Measurements from ENCODE around the gene MMRN1. TPM values are rescaled to one million over a fixed set of nuclear protein-coding genes. Genes with fewer than 3 reads are reported as not detected.

The MMRN1 gene
- total RNA-seq, 1 donor from 2014 or later: not detected

GRCh38 chr4:89922848-89923416, 28.3 kb downstream of the MMRN1 start:
- Mint-ChIP-seq H3K36me3 (ENCODE audit: low read depth) (no peaks in the 10 kb centered on the region), H3K4me3 (ENCODE audit: low read depth) (no peak overlapping the region), H3K27ac (no peak overlapping the region), H3K4me1 (ENCODE audit: low read depth) (no peaks in the 10 kb centered on the region), H3K27me3 (ENCODE audit: low read depth) (peaks cover 10% of the 10 kb centered on the region), H3K9me3 (no peaks in the 10 kb centered on the region)
- intact Hi-C loops (cut with micrococcal nuclease): no loop called here
- DNase-seq (ENCODE audit: low spot score): no peak

GRCh38 chr4:89928838-89929237, 34.2 kb downstream of the MMRN1 start:
- Mint-ChIP-seq H3K27ac (no peak overlapping the region), H3K27me3 (ENCODE audit: low read depth) (no peaks in the 10 kb centered on the region), H3K4me3 (ENCODE audit: low read depth) (no peak overlapping the region), H3K36me3 (ENCODE audit: low read depth) (no peaks in the 10 kb centered on the region), H3K9me3 (no peaks in the 10 kb centered on the region), H3K4me1 (ENCODE audit: low read depth) (peaks cover 11% of the 10 kb centered on the region)
- DNase-seq (ENCODE audit: low spot score): no peak
- intact Hi-C loops (cut with micrococcal nuclease): no loop called here

DNA sequence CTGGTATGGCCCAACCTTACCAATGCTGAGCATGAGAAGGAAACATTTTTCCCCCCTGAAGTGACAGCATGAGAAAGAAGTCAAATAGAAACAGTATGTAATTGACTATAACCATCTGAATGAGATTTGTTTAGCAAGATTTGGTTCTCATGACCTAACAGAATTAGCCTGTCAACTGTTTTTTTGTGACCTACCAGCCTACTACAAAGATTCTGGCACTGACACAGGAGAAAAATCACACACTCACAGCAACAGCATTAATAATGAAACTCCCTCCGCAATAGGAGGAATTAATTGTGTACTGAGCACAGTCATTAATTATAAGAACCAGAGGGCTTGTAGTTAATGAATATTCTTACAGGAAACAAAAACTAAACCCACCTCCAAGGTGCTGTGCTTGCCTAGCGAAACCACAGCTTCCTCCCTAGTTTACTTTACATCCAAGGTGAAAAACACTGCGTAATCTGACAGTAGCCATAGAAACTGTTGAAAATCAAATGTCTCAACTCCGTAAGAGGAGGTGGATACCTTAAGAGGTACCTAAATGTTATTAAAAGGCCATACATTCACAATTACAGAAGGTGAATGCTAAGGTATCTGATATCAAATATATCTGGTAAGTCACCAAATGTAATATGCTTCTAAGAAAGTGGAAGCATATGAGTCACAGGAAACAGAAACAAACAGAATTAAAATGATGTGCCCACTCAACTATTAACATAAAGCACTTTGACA, 34.9 kb downstream of the MMRN1 start:
- Mint-ChIP-seq H3K4me3 (ENCODE audit: low read depth) (no peak overlapping the region), H3K9me3 (no peaks in the 10 kb centered on the region), H3K4me1 (ENCODE audit: low read depth) (peaks cover 11% of the 10 kb centered on the region)

GRCh38 chr4:89939546-89939945, 44.9 kb downstream of the MMRN1 start:
- no peak for DNase-seq (ENCODE audit: low spot score)
- intact Hi-C loops (cut with micrococcal nuclease): no loop called here
- H3K4me3 Mint-ChIP-seq (ENCODE audit: low read depth): no peak overlapping the region
- H3K27me3 Mint-ChIP-seq (ENCODE audit: low read depth): no peaks in the 10 kb centered on the region
- H3K27ac Mint-ChIP-seq: no peak overlapping the region
- H3K9me3 Mint-ChIP-seq: no peaks in the 10 kb centered on the region
- H3K4me1 Mint-ChIP-seq (ENCODE audit: low read depth): no peaks in the 10 kb centered on the region
- no peaks in the 10 kb centered on the region for H3K36me3 Mint-ChIP-seq (ENCODE audit: low read depth)

More for the DNA sequence above, 34.9 kb downstream of the MMRN1 start:
- Mint-ChIP-seq H3K27ac (no peak overlapping the region), H3K36me3 (ENCODE audit: low read depth) (no peaks in the 10 kb centered on the region), H3K27me3 (ENCODE audit: low read depth) (no peaks in the 10 kb centered on the region)
- no peak for DNase-seq (ENCODE audit: low spot score)
- intact Hi-C loops (cut with micrococcal nuclease): no loop called here

DNA sequence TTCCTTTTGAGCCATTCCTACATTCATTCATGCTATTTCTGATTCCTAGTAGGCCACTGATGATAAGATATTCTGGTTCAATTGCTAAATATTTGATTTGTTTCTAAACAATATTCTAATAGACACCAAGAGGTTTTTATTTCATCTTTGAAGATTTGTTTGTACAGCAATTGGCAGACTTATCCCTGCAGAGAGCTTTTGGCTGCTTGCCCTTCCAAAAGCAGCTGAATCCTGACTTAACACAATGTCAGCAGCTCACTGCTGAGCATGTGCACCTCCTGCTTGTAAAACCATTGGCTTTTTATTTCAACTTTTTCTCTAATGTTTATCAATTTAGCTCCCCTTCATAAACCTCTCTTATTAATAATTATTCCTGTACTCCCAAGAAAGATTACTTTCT, 45.3 kb downstream of the MMRN1 start:
- Mint-ChIP-seq H3K36me3 (ENCODE audit: low read depth) (no peaks in the 10 kb centered on the region), H3K27ac (no peak overlapping the region), H3K4me1 (ENCODE audit: low read depth) (no peaks in the 10 kb centered on the region), H3K27me3 (ENCODE audit: low read depth) (no peaks in the 10 kb centered on the region), H3K4me3 (ENCODE audit: low read depth) (no peak overlapping the region), H3K9me3 (no peaks in the 10 kb centered on the region)
- no peak for DNase-seq (ENCODE audit: low spot score)
- intact Hi-C loops (cut with micrococcal nuclease): no loop called here

- no peak overlapping the region for H3K4me3 Mint-ChIP-seq (ENCODE audit: low read depth)
- intact Hi-C loops (cut with micrococcal nuclease): no loop called here
- no peak overlapping the region for H3K27ac Mint-ChIP-seq
- H3K4me1 Mint-ChIP-seq (ENCODE audit: low read depth): no peaks in the 10 kb centered on the region
- H3K9me3 Mint-ChIP-seq: no peaks in the 10 kb centered on the region
- no peaks in the 10 kb centered on the region for H3K27me3 Mint-ChIP-seq (ENCODE audit: low read depth)
- no peak for DNase-seq (ENCODE audit: low spot score)
- no peaks in the 10 kb centered on the region for H3K36me3 Mint-ChIP-seq (ENCODE audit: low read depth)
Observed at GRCh38 chr4:89942811-89943210, 48.2 kb downstream of the MMRN1 start.

DNA sequence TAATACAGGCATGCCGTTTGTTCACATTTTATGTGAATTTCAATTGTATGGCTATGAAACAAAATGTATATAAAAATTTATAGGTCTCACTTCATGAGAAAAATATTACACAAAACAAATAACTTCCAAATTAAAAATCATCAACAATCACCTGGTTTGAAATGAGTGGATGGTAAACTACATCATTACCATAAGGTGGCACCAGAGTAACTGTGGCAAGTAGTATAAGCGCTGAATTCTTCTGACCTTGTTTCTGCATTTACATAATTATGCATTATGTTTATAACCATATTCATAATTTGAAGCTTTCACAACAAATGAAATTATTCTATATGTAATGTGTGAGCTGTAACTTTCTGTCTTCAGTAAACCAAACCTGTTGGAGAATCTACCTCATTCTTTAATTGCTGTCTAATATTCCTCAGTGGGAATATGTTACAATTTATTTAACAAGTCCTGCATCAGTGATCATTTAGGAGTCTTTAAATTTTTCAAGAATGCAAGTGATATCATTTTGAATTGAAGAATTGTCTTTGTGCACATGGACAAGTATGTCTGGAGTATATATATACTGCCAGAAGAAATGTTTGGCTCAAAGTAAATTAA, 55.2 kb downstream of the MMRN1 start:
- no peaks in the 10 kb centered on the region for H3K4me1 Mint-ChIP-seq (ENCODE audit: low read depth)
- H3K27ac Mint-ChIP-seq: no peak overlapping the region
- H3K27me3 Mint-ChIP-seq (ENCODE audit: low read depth): no peaks in the 10 kb centered on the region
- H3K9me3 Mint-ChIP-seq: no peaks in the 10 kb centered on the region
- intact Hi-C loops (cut with micrococcal nuclease): no loop called here
- H3K36me3 Mint-ChIP-seq (ENCODE audit: low read depth): no peaks in the 10 kb centered on the region
- H3K4me3 Mint-ChIP-seq (ENCODE audit: low read depth): no peak overlapping the region
- no peak for DNase-seq (ENCODE audit: low spot score)

DNA sequence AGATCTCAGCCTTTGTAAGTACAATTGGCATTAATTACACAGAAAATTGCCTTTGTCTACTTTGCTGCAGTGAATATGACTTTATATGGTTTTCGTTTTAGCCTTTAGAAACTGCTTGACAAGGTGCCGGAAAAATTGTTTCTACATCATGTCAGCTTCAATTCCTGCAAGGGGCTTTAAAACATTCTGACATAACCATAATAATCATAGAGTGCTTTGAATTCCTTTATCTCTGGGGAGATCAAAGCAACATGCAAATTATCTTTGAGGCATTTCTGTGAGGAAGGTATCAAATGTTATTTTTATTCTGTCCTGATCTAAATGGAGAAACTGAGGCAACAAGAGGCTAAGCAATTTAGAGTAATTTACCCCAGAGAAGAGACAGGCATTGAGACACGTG, 57.8 kb downstream of the MMRN1 start:
- no peaks in the 10 kb centered on the region for H3K9me3 Mint-ChIP-seq
- H3K4me1 Mint-ChIP-seq (ENCODE audit: low read depth): no peaks in the 10 kb centered on the region
- no peaks in the 10 kb centered on the region for H3K36me3 Mint-ChIP-seq (ENCODE audit: low read depth)
- peaks cover 2% of the 10 kb centered on the region for H3K27me3 Mint-ChIP-seq (ENCODE audit: low read depth)
- no peak for DNase-seq (ENCODE audit: low spot score)
- no peak overlapping the region for H3K27ac Mint-ChIP-seq
- H3K4me3 Mint-ChIP-seq (ENCODE audit: low read depth): no peak overlapping the region
- intact Hi-C loops (cut with micrococcal nuclease): no loop called here

DNA sequence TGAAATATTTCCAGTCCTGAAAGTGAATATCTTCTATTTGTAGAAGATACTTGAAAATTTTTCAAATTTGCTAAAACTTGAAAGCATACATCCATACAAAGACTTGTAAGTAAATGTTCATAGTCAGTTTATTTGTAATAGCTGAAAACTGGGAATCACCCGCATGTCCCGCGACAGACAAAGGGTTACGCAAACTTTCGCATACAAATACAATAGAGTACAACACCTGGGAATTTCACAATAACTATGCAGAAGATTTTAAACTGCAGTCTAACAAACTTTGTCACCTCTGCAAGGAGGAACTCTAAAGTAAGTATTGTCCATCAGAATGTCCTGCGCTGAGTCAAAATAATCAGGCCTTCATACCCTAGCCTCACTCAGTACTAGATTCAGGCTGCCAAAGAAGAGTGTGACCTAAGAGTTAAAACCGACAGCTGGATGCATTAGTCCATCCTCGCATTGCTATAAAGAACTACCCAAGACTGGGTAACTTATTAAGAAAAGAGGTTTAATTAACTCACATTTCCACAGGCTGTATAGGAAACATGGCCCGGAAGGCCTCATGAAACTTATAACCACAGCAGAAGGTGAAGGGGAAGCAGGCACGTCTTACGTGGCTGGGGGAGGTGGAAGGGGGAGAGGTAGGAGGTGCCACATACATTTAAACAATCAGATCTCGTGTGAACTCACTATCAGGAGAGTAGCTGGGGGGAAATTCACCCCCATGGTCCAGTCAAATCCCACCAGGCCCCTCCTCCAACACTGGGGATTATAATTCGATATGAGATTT, 60.4 kb downstream of the MMRN1 start:
- peaks cover 5% of the 10 kb centered on the region for H3K27me3 Mint-ChIP-seq (ENCODE audit: low read depth)
- no peaks in the 10 kb centered on the region for H3K9me3 Mint-ChIP-seq
- H3K36me3 Mint-ChIP-seq (ENCODE audit: low read depth): no peaks in the 10 kb centered on the region
- no peak overlapping the region for H3K4me3 Mint-ChIP-seq (ENCODE audit: low read depth)
- intact Hi-C loops (cut with micrococcal nuclease): no loop called here
- H3K4me1 Mint-ChIP-seq (ENCODE audit: low read depth): no peaks in the 10 kb centered on the region
- DNase-seq (ENCODE audit: low spot score): no peak
- H3K27ac Mint-ChIP-seq: no peak overlapping the region

GRCh38 chr4:89957046-89957926, 62.6 kb downstream of the MMRN1 start:
- no peak for DNase-seq (ENCODE audit: low spot score)
- Mint-ChIP-seq H3K27ac (no peak overlapping the region), H3K9me3 (no peaks in the 10 kb centered on the region), H3K4me1 (ENCODE audit: low read depth) (no peaks in the 10 kb centered on the region), H3K4me3 (ENCODE audit: low read depth) (no peak overlapping the region), H3K36me3 (ENCODE audit: low read depth) (no peaks in the 10 kb centered on the region), H3K27me3 (ENCODE audit: low read depth) (peaks cover 5% of the 10 kb centered on the region)
- intact Hi-C loops (cut with micrococcal nuclease): no loop called here

GRCh38 chr4:89981789-89982334, 87.2 kb downstream of the MMRN1 start:
- Mint-ChIP-seq H3K27ac (no peak overlapping the region), H3K27me3 (ENCODE audit: low read depth) (no peaks in the 10 kb centered on the region), H3K9me3 (no peaks in the 10 kb centered on the region), H3K4me3 (ENCODE audit: low read depth) (no peak overlapping the region), H3K36me3 (ENCODE audit: low read depth) (no peaks in the 10 kb centered on the region), H3K4me1 (ENCODE audit: low read depth) (no peaks in the 10 kb centered on the region)
- intact Hi-C loops (cut with micrococcal nuclease): no loop called here
- no peak for DNase-seq (ENCODE audit: low spot score)

- intact Hi-C loops (cut with micrococcal nuclease): no loop called here
- Mint-ChIP-seq H3K4me1 (ENCODE audit: low read depth) (no peaks in the 10 kb centered on the region), H3K4me3 (ENCODE audit: low read depth) (no peak overlapping the region), H3K27ac (no peak overlapping the region), H3K36me3 (ENCODE audit: low read depth) (no peaks in the 10 kb centered on the region), H3K9me3 (no peaks in the 10 kb centered on the region), H3K27me3 (ENCODE audit: low read depth) (no peaks in the 10 kb centered on the region)
- DNase-seq (ENCODE audit: low spot score): no peak
Observed at GRCh38 chr4:89988268-89988667, 93.6 kb downstream of the MMRN1 start.
